HUES48 (cell line): ENCODE measurements around the gene MT1F.

ENCODE experiments used
- H3K27ac ChIP-seq: one replicate; pipeline ENCODE4 v1.7.0; 2013; ENCODE audit warnings: low read depth, low read length, inconsistent platforms
- H3K27me3 ChIP-seq: 2 replicates; pipeline ENCODE4 v1.6.1; 2013; ENCODE audit warnings: mild to moderate bottlenecking, low read length; ENCODE audit not compliant: control insufficient read depth, insufficient read depth
- H3K36me3 ChIP-seq: 2 replicates; pipeline ENCODE4 v1.6.1; 2013; ENCODE audit warnings: low read length; ENCODE audit not compliant: control insufficient read depth, insufficient read depth
- H3K4me1 ChIP-seq: 2 replicates; pipeline ENCODE4 v1.6.1; 2013; ENCODE audit warnings: mild to moderate bottlenecking, low read length; ENCODE audit not compliant: control insufficient read depth, insufficient read depth
- H3K4me3 ChIP-seq: 2 replicates; pipeline ENCODE4 v1.5.1; 2013; ENCODE audit warnings: mild to moderate bottlenecking, low read depth, low read length
- H3K9ac ChIP-seq: 2 replicates; pipeline ENCODE4 v1.6.1; 2013; ENCODE audit warnings: mild to moderate bottlenecking, low read depth, low read length, moderate library complexity
- H3K9me3 ChIP-seq: 2 replicates; pipeline ENCODE4 v1.6.1; 2013; ENCODE audit warnings: low read length; ENCODE audit not compliant: control insufficient read depth, insufficient read depth

The MT1F gene

DNA sequence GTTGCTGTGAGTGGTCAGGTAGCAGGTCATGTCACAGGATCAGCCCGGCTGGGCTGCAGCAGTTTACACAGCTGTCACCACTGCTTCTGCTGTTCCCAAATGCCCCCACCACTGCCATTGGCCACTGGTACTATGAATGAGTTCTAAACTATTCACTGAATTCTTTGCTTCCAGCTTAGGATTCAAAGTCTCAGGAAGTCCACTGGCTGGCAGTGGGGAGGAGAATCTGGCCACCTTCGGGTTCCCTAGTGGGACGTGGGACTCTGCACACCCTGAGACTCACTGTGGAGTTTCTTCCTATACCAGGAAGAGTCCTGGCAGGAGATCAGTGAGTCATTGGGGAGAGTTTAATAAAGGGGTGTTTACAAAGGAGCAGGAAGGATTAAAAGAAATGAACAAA, 31.4 kb downstream of the MT1F start:
- Histone ChIP-seq H3K9ac (no peak overlapping the region), H3K9me3 (no peaks in the 10 kb centered on the region), H3K4me3 (no peak overlapping the region), H3K27ac (no peak overlapping the region), H3K36me3 (no peaks in the 10 kb centered on the region), H3K27me3 (no peaks in the 10 kb centered on the region; the same call in 1 of the 2 replicates), H3K4me1 (no peaks in the 10 kb centered on the region)

- Histone ChIP-seq H3K36me3 (no peaks in the 10 kb centered on the region), H3K27me3 (no peaks in the 10 kb centered on the region), H3K9me3 (no peaks in the 10 kb centered on the region), H3K27ac (no peak overlapping the region), H3K4me1 (no peaks in the 10 kb centered on the region), H3K9ac (no peak overlapping the region), H3K4me3 (no peak overlapping the region)
These were observed 32.8 kb downstream of the MT1F start for GRCh38 chr16:56690420-56691122.

DNA sequence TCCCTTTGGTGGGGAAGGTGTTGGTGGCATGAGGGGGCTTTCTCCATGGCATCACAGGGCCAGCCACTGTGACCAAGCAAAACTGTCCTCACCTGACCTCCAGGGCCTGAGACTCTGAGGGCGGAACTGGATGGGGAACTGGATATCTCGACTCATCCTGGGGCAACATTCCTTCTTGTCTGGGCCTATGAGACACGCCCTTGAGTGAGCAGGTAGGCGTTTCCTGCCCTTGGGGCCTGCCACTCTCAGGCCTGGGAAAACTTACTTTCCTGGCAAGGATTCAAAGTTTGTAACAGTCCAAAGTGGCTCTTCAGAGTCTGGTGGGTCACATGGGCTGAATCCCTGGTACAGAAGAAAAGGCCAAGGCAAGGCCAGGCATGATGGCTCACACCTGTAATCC, 34.1 kb downstream of the MT1F start:
- no peak overlapping the region for H3K27ac ChIP-seq

GRCh38 chr16:56695246-56695645, 37.5 kb downstream of the MT1F start:
- Histone ChIP-seq H3K4me3 (no peak overlapping the region), H3K4me1 (no peaks in the 10 kb centered on the region), H3K27ac (no peak overlapping the region)

More for the DNA sequence above, 34.1 kb downstream of the MT1F start:
- Histone ChIP-seq H3K9ac (no peak overlapping the region), H3K36me3 (no peaks in the 10 kb centered on the region), H3K9me3 (no peaks in the 10 kb centered on the region), H3K4me1 (no peaks in the 10 kb centered on the region), H3K4me3 (no peak overlapping the region), H3K27me3 (no peaks in the 10 kb centered on the region)

GRCh38 chr16:56697456-56698155, 39.8 kb downstream of the MT1F start:
- no peak overlapping the region for H3K27ac ChIP-seq
- H3K27me3 ChIP-seq = no peaks in the 10 kb centered on the region
- H3K4me3 ChIP-seq = no peak overlapping the region
- peaks cover 8% of the 10 kb centered on the region for H3K4me1 ChIP-seq
- H3K9me3 ChIP-seq = no peaks in the 10 kb centered on the region
- H3K36me3 ChIP-seq = no peaks in the 10 kb centered on the region
- H3K9ac ChIP-seq = no peak overlapping the region

More at GRCh38 chr16:56695246-56695645, 37.5 kb downstream of the MT1F start:
- H3K36me3 ChIP-seq = no peaks in the 10 kb centered on the region
- H3K9me3 ChIP-seq = no peaks in the 10 kb centered on the region
- no peaks in the 10 kb centered on the region for H3K27me3 ChIP-seq
- H3K9ac ChIP-seq = no peak overlapping the region

GRCh38 chr16:56700195-56700594, 42.4 kb downstream of the MT1F start:
- H3K27me3 ChIP-seq = no peaks in the 10 kb centered on the region
- no peak overlapping the region for H3K9ac ChIP-seq
- H3K36me3 ChIP-seq = no peaks in the 10 kb centered on the region
- H3K4me3 ChIP-seq = no peak overlapping the region
- peaks cover 8% of the 10 kb centered on the region for H3K4me1 ChIP-seq
- H3K9me3 ChIP-seq = no peaks in the 10 kb centered on the region
- no peak overlapping the region for H3K27ac ChIP-seq

- peaks cover 8% of the 10 kb centered on the region for H3K4me1 ChIP-seq
- H3K9me3 ChIP-seq = no peaks in the 10 kb centered on the region
- H3K4me3 ChIP-seq = no peak overlapping the region
- H3K27ac ChIP-seq = no peak overlapping the region
- H3K36me3 ChIP-seq = no peaks in the 10 kb centered on the region
- H3K9ac ChIP-seq = no peak overlapping the region
- no peaks in the 10 kb centered on the region for H3K27me3 ChIP-seq
These were observed 42.9 kb downstream of the MT1F start for GRCh38 chr16:56700631-56701030.

GRCh38 chr16:56701534-56701933, 43.8 kb downstream of the MT1F start:
- no peak overlapping the region for H3K9ac ChIP-seq
- no peak overlapping the region for H3K27ac ChIP-seq
- H3K36me3 ChIP-seq = no peaks in the 10 kb centered on the region
- H3K4me1 ChIP-seq = peaks cover 8% of the 10 kb centered on the region
- no peaks in the 10 kb centered on the region for H3K9me3 ChIP-seq
- no peaks in the 10 kb centered on the region for H3K27me3 ChIP-seq
- no peak overlapping the region for H3K4me3 ChIP-seq

DNA sequence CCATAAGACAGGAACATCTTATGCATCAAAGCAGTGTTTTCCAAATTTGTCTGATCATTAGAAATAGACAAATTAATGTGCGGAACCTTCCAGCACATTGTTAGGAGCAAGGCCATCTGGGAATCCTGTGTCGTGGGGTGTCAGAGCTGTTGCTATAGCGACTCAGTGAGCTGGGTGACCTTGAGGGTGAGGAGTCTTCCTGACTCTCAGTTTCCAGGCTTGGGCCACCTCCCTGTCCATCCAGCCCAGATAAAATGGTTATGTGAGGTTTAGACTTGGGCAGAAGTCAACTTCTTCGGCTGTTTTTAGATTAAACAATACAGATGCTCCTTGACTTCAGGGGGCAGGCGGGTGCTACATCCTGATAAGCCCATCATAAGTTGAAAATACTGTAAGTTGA, 45.1 kb downstream of the MT1F start:
- H3K36me3 ChIP-seq = no peaks in the 10 kb centered on the region
- H3K9ac ChIP-seq = no peak overlapping the region
- peaks cover 8% of the 10 kb centered on the region for H3K4me1 ChIP-seq
- no peak overlapping the region for H3K4me3 ChIP-seq
- no peaks in the 10 kb centered on the region for H3K9me3 ChIP-seq
- no peaks in the 10 kb centered on the region for H3K27me3 ChIP-seq
- H3K27ac ChIP-seq = no peak overlapping the region
